ENCODE measurements around the gene JAKMIP2.

Gene JAKMIP2

GRCh38 chr5:147693233-147693632 lies 89.3 kb downstream of the JAKMIP2 start:
- no peak for DNase-seq

- DNase-seq = no peak
Measured at GRCh38 chr5:147691130-147691529, 91.4 kb downstream of the JAKMIP2 start.

- peak in 1 of 2 experiments; percentile 17 for DNase-seq
Measured at GRCh38 chr5:147690595-147690994, 91.9 kb downstream of the JAKMIP2 start.

- no peak for DNase-seq
Measured at GRCh38 chr5:147689426-147689825, 93.1 kb downstream of the JAKMIP2 start.

- peak; percentile 11 to 50 for DNase-seq
Measured at GRCh38 chr5:147688656-147689356, 93.7 kb downstream of the JAKMIP2 start.

- DNase-seq = peak; percentile 13 to 64
Measured at GRCh38 chr5:147687118-147687517, 95.4 kb downstream of the JAKMIP2 start.

- no peak for DNase-seq
Measured at GRCh38 chr5:147686421-147686820, 96.1 kb downstream of the JAKMIP2 start.

GRCh38 chr5:147685993-147686392 lies 96.5 kb downstream of the JAKMIP2 start:
- peak in 1 of 2 experiments; percentile 11 for DNase-seq

- DNase-seq = no peak
Measured at GRCh38 chr5:147675168-147675567, 107.4 kb downstream of the JAKMIP2 start.

GRCh38 chr5:147674411-147674810 lies 108.1 kb downstream of the JAKMIP2 start:
- no peak for DNase-seq

- DNase-seq = no peak
Measured at GRCh38 chr5:147673791-147674190, 108.7 kb downstream of the JAKMIP2 start.

- no peak for DNase-seq
Measured at GRCh38 chr5:147673266-147673665, 109.3 kb downstream of the JAKMIP2 start.

GRCh38 chr5:147671365-147671764 lies 111.2 kb downstream of the JAKMIP2 start:
- DNase-seq = no peak

- DNase-seq = no peak
Measured at GRCh38 chr5:147670815-147671214, 111.7 kb downstream of the JAKMIP2 start.

GRCh38 chr5:147669169-147669869 lies 113.2 kb downstream of the JAKMIP2 start:
- DNase-seq = peak; percentile 14 to 62

- peak; percentile 12 to 53 for DNase-seq
Measured at GRCh38 chr5:147668385-147668784, 114.1 kb downstream of the JAKMIP2 start.

GRCh38 chr5:147667363-147667762 lies 115.2 kb downstream of the JAKMIP2 start:
- no peak for DNase-seq

GRCh38 chr5:147666419-147666818 lies 116.1 kb downstream of the JAKMIP2 start:
- no peak for DNase-seq

- no peak for DNase-seq
Measured at GRCh38 chr5:147661541-147661940, 121.0 kb downstream of the JAKMIP2 start.

- DNase-seq = no peak
Measured at GRCh38 chr5:147659166-147659929, 123.2 kb downstream of the JAKMIP2 start.

- no peak for DNase-seq
Measured at GRCh38 chr5:147658293-147658932, 124.1 kb downstream of the JAKMIP2 start.

GRCh38 chr5:147648597-147648996 lies 133.9 kb downstream of the JAKMIP2 start:
- no peak for DNase-seq

GRCh38 chr5:147645197-147645596 lies 137.3 kb downstream of the JAKMIP2 start:
- DNase-seq = no peak
